Stimulated activated CD4-positive, alpha-beta T cell treated with anti-CD3 and anti-CD28 coated beads, Interleukin-4, amount 100 ng/mL, for 1 hour (primary cell): ENCODE measurements around the gene FEM1C.
A peak's percentile ranks its signal among the peaks of the same experiment; 100 is the strongest.

Experiments
- DNase-seq: peaks from one replicate; pipeline ENCODE4 v3.0.0-alpha.2; 2020

FEM1C gene

DNA sequence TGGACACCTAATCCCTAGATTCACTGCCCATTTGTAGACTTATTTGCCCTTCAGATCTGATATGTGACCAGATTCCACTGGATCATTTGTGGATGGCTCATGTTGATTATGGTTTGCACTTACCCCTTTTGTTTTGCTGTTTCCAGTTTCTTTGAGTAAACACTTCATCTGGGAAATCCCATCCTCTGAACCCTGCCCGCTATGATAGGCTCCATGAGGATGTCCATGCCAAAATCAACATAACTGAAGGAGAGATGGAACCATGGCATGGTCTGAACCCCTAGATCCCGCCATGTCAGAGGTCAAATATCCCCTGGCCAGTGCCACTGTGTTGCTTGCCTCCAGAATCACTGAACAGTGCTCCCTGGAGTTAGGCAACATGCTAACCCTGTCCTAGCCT, 11.7 kb upstream of the FEM1C start:
- no peak for DNase-seq

- DNase-seq: no peak
These were observed 10.6 kb upstream of the FEM1C start for GRCh38 chr5:115555084-115555633.

DNA sequence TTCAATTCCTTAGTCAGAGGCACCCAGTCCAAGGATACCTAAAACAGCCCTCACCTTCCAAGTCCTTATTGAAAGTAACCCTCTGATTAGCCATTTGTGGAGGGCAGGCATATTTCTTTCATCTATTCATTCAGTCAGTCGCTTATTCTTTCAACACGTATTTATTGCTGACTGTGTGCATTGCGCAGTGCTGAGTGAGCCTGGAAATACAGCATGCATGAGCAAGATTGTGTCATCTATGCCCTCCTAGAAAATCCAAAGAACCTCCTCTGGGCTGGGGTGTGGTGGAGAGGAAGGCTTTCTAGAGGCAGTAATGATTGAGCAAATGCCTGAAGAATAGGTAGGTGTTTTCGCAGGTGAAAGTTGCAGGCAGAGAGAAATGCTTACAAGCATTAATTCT, 8.5 kb upstream of the FEM1C start:
- no peak for DNase-seq

GRCh38 chr5:115551415-115551814, 6.8 kb upstream of the FEM1C start:
- no peak for DNase-seq

- no peak for DNase-seq
These were observed 4.6 kb upstream of the FEM1C start for GRCh38 chr5:115549154-115549553.

DNA sequence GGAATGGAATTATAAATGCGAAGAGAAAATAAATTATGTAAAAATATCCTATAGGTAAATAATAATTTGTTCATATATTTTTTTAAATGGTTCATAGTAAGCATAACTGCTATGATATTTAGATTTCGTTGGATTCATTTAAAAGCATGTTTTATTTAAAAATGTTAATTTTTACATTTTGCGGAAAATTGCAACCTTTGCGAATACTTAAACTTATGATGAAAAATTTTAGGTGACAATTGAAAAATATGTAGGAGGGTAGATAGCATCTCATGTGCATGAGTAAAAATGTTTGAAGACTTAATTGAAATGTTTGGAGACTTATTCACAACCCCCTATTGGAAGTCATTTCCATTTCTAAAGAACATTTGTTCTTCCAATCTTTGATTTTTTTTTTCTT, 4.1 kb upstream of the FEM1C start:
- no peak for DNase-seq

- no peak for DNase-seq
These were observed 842 bp upstream of the FEM1C start for GRCh38 chr5:115545351-115545882.

- DNase-seq: peak; percentile 53
These were observed 536 bp downstream of the FEM1C start for GRCh38 chr5:115544043-115544435.

- peak; percentile 38 for DNase-seq
These were observed 1.1 kb downstream of the FEM1C start for GRCh38 chr5:115543365-115544042.

DNA sequence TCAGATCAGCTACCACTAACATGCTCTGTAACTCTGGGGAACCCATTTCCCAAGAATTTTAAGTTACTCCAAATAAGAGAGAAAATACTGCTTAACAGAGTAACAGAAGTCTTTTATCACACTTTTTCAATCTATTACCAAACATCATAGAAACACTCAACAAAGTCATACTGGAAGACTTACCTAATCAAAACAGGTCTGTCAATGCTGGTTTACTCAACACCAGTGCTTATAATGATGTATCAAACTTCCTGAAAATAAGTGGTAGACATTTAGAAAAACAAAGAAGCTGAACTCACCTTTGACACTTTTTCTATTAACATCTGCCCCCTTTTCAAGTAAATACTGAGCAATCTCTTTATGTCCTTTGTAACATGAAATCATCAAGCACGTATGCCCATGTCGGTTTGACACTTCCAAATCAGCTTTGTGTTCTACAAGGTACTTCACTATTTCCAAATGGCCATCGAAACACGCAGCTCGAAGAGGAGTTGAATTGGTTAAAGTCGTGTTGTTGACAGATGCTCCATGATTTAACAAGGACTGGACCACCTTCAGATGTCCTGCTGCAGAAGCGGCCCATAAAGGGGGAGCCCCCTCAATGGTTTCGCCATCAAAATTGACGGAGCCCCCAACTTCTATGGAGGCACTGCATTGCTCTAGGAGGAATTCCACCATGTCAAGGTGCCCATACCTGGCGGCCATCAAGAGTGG, 1.8 kb downstream of the FEM1C start:
- DNase-seq: no peak

DNA sequence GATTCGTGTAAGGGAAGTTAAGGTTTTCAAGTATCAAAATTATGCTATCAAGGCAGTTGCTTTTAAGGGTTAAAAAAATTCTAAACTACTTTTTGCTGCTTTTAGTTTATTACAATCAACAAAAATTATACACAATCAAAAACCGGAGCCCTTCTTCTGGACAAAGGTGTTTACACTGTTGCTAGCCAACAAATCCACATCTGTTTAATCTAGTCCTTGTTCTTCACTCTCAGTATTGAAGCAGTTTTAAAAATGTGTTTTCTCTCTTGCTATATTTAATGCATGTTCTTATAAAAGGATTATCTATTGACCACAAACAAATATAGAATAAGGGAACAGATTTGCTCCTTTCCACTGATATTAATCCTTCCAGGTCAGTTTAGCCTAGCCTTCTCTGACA, 2.5 kb downstream of the FEM1C start:
- DNase-seq: no peak

- no peak for DNase-seq
These were observed 3.0 kb downstream of the FEM1C start for GRCh38 chr5:115541611-115542010.

- no peak for DNase-seq
These were observed 9.0 kb downstream of the FEM1C start for GRCh38 chr5:115535479-115536035.

DNA sequence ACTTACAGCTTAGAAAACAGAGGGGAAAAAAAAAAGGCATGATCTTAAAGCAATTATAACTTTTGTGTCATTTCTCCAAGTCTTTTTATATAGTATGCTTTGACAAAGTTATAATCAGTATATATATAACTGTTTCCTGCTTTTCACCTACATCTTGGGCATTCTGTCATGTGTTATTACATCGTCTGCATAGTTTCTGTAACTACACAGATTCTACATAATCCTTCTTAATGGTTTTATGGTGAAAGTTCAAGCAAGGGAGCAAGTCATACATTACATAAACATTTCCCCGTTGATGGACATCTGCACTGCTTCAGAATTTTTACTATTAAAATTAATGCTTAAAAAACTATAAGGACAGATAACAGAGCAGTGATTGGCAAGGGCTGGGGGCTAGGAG, 12.1 kb downstream of the FEM1C start:
- no peak for DNase-seq

GRCh38 chr5:115531787-115532367, 12.7 kb downstream of the FEM1C start:
- no peak for DNase-seq

GRCh38 chr5:115531380-115531779, 13.2 kb downstream of the FEM1C start:
- DNase-seq: no peak

GRCh38 chr5:115530426-115530825, 14.1 kb downstream of the FEM1C start:
- no peak for DNase-seq

- no peak for DNase-seq
These were observed 18.0 kb downstream of the FEM1C start for GRCh38 chr5:115526604-115527003.

- no peak for DNase-seq
These were observed 20.3 kb downstream of the FEM1C start for GRCh38 chr5:115524199-115524847.

- DNase-seq: no peak
These were observed 21.7 kb downstream of the FEM1C start for GRCh38 chr5:115522832-115523403.

GRCh38 chr5:115520191-115520590, 24.4 kb downstream of the FEM1C start:
- DNase-seq: no peak

DNA sequence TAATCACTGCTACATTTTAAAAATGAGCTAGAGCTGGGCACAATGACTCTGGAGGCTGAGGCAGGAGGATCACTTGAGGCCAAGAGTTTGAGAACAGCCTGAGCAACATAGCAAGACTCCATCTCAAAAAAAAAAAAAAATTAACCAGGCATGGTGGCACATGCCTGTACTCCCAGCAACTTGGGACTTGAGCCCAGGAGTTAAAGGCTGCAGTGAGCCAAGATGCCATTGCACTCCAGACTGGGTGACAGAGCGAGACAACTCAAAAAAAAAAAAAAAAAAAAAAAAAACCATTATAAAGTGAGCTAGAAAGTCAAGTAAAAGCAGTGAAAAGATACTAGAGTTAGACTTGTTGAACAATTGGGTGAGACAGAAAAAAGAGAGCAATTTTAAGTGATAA, 28.2 kb downstream of the FEM1C start:
- DNase-seq: no peak

GRCh38 chr5:115514220-115514619, 30.4 kb downstream of the FEM1C start:
- no peak for DNase-seq
